ENCODE data around the gene OR51B2.
"Not testable (repeated sequence)": the region's sequence is repeated elsewhere in the genome, so short reads cannot be mapped to it uniquely, and the experiment has no call there.

OR51B2 gene
- long read RNA-seq, donor 1, result 0 reads
- long read RNA-seq, donor 2, result 0 reads
- long read RNA-seq, donor 3, result 0 reads
- long read RNA-seq, donor 4, result 0 reads
- long read RNA-seq, donor 5, result 0 reads
- long read RNA-seq, donor 6, result 0 reads
- long read RNA-seq, donor 7, result 0 reads
- long read RNA-seq, donor 8, result 0 reads

GRCh38 chr11:5324197-5324596, at the start of gene OR51B2:
Gene OR51B2, minus strand, starts transcription at chr11:5324297. Its CDS starts 0 bp downstream, at chr11:5324297.
- DNase-seq, result no peak

GRCh38 chr11:5369789-5370188, 45.7 kb upstream of the OR51B2 start:
- no peak for DNase-seq

GRCh38 chr11:5368502-5369043, 44.5 kb upstream of the OR51B2 start:
- no peak for DNase-seq

GRCh38 chr11:5367448-5368074, 43.5 kb upstream of the OR51B2 start:
- no peak for DNase-seq

GRCh38 chr11:5366856-5367255, 42.8 kb upstream of the OR51B2 start:
- DNase-seq, result no peak

GRCh38 chr11:5366365-5366764, 42.3 kb upstream of the OR51B2 start:
- DNase-seq, result not testable (repeated sequence)

- no peak for DNase-seq
Measured at GRCh38 chr11:5364214-5364613, 40.1 kb upstream of the OR51B2 start.

- no peak for DNase-seq
Measured at GRCh38 chr11:5363679-5364078, 39.6 kb upstream of the OR51B2 start.

- no peak for DNase-seq
Measured at GRCh38 chr11:5362017-5362625, 38.0 kb upstream of the OR51B2 start.

GRCh38 chr11:5356031-5356430, 31.9 kb upstream of the OR51B2 start:
- not testable (repeated sequence) for DNase-seq

- DNase-seq, result no peak
Measured at GRCh38 chr11:5351208-5351607, 27.1 kb upstream of the OR51B2 start, which contains the start of gene OR51B6. Gene OR51B6, plus strand, starts transcription at chr11:5351508. Its CDS starts 0 bp downstream, at chr11:5351508.

GRCh38 chr11:5349550-5349949, 25.5 kb upstream of the OR51B2 start:
- no peak for DNase-seq

- DNase-seq, result no peak
Measured at GRCh38 chr11:5348551-5349194, 24.6 kb upstream of the OR51B2 start.

GRCh38 chr11:5345831-5346230, 21.7 kb upstream of the OR51B2 start:
- no peak for DNase-seq

- no peak for DNase-seq
Measured at GRCh38 chr11:5343474-5344335, 19.6 kb upstream of the OR51B2 start, which contains the start of gene OR51B5. Gene OR51B5, minus strand, starts transcription at chr11:5343524. Its CDS starts 0 bp downstream, at chr11:5343524.

GRCh38 chr11:5339771-5340322, 15.8 kb upstream of the OR51B2 start:
- no peak for DNase-seq

- DNase-seq, result not testable (repeated sequence)
Measured at GRCh38 chr11:5337253-5337652, 13.2 kb upstream of the OR51B2 start.

- no peak for DNase-seq
Measured at GRCh38 chr11:5336331-5336730, 12.2 kb upstream of the OR51B2 start.

GRCh38 chr11:5335170-5335569, 11.1 kb upstream of the OR51B2 start:
- no peak for DNase-seq

GRCh38 chr11:5317292-5317691, 6.8 kb downstream of the OR51B2 start:
- no peak for DNase-seq

GRCh38 chr11:5313326-5314023, 10.6 kb downstream of the OR51B2 start:
- DNase-seq, result not testable (repeated sequence)

Data from right kidney (tissue), 9 donors.